Muscle of back (tissue), 11 donors: ENCODE measurements around the gene DCLK1. TPM values are rescaled to one million over a fixed set of nuclear protein-coding genes. Genes with fewer than 3 reads are reported as not detected.

ENCODE experiments used
- DNase-seq, 3 donors: peaks; one replicate each; pipeline versions ENCODE4 v3.0.0 to v3.0.0-alpha.2; 2013
- polyA plus RNA-seq, 10 donors: library from polyadenylated mRNA; unstranded; fragments of 120-200 nt; gene quantifications; one replicate each; pipeline ENCODE4 v1.2.1, GENCODE V29; 2013; ENCODE audit not compliant: insufficient read length in 10 of 10

Gene DCLK1
- polyA plus RNA-seq, 10 donors: 64.3 to 130 (median 82.4) TPM

DNA sequence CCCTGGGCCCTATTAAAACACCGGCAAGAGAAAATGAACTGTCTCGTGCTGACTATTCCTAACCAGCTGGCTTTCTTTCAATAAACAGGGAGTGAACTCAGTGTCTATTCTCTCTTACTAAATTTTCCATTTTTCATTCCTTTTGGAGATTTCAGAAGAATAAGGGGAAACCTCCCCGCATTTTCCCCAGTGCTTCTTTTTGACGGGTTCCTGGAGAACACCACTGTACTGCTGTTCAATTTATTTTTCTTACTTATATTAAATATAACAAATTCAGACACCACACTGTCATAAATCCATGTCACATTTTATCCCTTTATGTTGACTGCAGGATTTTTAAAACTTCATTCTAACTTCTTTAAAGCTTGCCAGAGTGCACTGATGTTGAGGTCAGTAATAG lies 75.8 kb downstream of the DCLK1 start:
- peak in 2 of 3 donors; percentile 38 to 69 for DNase-seq

DNA sequence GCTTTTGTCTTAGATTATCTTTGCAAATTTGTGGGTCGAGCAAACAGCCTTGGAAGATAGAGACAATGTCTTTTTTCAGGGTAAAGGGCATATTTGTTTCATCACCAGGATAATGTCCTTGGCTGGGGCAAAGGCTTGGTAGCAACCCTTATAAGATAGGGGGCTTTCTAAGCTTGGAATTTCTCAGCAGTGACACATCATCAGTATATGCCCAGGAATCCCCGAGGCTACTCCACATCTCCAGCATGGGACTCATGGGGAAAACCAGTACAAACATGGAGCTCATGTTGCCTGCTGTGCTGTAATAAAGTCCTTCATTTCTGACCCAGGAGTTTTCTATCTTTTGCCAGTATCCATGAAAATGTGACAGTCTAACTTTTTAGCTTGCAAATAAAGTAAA lies 77.1 kb downstream of the DCLK1 start:
- no peak for DNase-seq

DNA sequence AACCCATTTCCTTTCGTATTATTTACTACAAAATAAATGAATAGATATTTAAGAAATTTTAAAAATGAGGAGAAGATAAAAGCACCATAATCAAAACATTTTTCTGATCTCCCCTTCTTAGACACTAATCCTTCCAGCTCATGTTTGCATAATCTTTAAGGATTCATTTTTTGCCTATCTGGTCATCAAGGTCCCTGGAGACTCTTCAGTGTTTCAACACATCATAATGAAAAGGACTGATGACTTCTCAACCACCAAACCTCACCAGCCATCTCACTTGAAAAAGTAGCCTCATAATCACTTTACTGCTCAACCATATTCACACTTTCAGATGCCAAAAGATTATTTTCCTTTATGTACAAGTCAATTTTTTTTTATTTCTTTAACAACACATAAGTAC lies 80.1 kb downstream of the DCLK1 start:
- DNase-seq: no peak

DNA sequence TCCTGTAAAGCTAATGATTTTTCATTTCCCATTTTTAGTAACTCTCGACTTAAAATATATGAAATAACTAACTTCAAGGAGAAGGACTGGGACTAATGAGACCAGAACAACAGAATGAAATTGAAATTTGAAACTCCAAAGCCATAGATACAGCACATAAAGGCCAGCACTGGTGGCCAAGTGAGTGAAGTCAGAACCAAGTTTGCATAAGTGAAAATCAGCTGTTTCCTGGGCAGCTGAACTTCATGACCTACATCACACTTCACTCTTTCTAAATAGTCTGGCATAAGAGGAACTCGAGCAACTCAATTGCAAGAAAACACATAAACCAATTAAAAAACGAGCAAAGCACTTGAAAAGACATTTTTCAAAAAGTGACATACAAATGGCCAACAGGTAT lies 84.5 kb downstream of the DCLK1 start:
- no peak for DNase-seq

DNA sequence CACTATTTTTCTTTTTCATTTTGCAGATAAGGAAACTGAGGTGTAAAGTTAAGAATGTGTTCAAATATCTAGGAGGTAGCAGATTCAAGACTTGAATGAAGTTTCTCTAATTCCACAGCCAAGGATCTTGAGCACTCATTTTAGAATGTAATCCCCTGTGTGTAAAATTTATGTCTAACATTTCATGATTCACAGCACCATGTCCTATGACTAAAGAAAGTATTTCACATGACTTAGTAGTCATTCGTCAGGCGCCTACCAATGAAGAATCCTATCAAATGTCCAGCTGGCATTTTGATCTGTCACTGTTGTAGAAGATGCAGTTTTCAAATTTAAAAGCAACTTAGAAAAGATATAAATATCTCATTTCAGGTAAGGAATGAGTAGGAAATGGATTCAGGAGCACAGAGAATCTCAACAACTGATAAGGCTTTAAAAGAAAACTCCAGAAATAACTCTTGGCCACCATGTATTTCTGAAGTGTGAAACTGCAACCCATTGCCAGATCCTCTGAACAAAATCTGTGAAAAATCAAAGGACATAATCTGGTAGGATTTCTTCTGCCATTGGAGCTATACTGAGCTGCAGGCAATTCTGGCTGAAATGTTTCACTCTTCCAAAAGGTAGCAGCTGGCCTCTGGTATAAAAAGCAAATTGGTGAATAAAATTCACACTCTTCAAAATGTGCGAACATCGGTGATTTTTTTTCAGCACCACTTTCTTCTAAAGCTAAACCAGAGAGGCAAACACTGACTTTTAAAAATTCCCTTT lies 92.2 kb downstream of the DCLK1 start:
- no peak for DNase-seq

- no peak for DNase-seq
Measured at GRCh38 chr13:36033035-36033434, 98.1 kb downstream of the DCLK1 start.

- no peak for DNase-seq
Measured at GRCh38 chr13:36031490-36031889, 99.7 kb downstream of the DCLK1 start.

DNA sequence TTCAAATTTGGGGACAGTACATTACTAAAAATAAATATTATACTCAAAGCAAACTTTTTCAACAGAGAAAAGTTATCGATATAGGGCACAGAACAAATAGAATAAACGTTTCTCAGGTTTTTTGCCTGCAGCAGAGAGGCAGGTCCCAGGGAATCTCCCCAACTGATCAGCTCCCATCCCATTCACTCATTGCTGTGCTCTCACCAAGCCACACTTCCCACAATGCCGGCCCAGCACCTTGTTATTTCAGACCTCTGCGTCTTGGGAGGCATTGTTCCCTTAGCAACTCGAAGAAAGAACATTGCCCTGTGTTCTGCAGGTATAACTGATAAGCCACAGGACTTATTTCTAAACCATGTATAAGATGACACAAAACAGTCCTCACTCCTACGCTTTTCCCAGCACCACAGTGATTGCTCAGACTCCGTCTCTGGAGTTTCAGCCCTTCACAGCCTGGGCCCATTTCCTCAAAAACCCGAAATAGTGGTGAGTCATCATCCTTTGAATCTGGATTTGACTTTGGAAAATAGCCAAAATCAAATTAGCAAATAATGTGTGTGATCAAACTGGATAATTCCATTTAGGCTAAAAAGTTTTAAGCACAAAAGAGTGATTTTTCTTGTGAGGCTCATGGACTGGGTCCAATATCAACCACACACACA lies 100.4 kb downstream of the DCLK1 start:
- peak; percentile 42 to 69 (median 63) for DNase-seq

DNA sequence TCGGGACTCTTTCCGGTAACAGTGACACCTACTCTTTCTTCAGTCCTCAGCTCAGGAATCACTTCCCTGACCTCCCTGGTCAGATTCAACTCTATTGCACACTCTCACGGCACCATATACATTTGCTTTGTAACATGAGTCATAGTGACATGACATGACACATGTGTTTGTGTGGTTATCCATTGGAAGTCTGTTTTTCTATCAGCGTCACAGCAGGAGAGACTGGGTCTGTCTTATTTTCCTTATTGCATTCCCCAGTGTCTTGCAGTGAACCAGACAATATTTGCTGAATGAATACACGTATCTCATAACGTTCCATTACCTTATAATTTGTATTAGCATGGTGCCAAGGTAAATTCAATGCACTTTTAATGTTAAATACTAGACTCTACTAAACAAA lies 102.0 kb downstream of the DCLK1 start:
- DNase-seq: peak in 1 of 3 donors; percentile 36

DNA sequence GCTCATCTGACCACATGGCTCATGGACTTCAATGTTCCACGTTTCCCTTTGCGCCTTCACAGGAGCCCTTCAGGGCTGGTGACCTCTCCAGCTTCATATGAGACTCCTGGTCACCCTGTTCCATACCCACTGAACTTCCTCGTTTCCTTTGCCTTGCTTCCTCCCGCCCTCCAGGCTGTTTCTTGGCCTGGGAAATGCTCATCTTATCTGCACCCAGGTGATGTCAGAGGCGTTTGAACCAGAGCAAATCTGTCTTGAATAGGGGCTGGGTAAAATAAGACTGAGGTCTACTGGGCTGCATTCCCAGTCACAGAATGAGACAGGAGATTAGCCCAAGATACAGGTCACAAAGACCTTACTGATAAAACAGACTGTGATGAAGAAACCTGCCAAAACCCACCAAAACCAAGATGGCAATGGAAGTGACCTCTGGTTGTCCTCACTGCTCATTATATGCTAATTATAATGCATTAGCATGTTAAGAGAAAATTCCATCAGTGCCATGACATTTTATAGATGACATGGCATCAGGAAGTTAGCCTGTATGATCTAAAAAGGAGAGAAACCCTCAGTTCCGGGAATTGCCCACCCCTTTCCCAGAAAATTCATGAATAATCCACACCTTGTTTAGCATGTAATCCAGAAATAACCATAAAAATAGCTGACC lies 102.7 kb downstream of the DCLK1 start:
- DNase-seq: no peak

DNA sequence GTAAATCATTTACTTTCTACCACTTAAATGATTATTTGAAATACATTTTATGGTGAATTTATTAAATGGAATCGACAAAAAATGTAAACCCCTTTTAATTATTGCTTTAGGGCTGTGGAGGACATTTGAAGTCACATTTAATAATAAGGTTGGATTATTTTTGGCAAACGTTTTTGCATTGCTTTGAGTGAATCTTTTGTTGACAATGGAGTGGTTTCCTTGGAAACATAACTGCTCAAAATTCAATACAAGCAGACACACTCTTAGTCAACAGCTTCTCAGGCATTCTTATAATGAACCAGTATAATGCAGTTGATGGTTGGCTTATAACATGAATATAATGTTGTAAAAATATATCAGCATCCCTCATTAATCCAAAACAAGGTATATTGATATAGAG lies 104.7 kb downstream of the DCLK1 start:
- DNase-seq: peak in 2 of 3 donors; percentile 24 to 55

DNA sequence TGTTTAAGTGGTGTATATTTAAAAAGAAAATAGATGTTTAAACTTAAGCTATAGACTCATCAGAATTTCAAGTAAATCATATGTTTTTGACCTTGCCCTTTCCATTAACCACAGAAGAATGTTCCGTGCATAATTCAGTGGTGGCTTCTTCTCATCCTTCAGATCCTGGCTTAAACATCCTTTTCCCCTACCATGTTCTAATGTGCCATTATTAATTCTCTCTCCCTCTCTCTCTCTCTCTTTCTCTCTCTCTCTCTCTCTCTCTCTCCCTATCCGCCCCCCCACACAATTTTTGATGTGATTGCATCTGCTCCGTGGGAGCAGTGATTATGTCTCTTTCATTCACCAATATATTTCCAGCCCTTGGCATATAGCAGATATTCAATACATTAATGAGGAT lies 116.4 kb downstream of the DCLK1 start:
- no peak for DNase-seq

DNA sequence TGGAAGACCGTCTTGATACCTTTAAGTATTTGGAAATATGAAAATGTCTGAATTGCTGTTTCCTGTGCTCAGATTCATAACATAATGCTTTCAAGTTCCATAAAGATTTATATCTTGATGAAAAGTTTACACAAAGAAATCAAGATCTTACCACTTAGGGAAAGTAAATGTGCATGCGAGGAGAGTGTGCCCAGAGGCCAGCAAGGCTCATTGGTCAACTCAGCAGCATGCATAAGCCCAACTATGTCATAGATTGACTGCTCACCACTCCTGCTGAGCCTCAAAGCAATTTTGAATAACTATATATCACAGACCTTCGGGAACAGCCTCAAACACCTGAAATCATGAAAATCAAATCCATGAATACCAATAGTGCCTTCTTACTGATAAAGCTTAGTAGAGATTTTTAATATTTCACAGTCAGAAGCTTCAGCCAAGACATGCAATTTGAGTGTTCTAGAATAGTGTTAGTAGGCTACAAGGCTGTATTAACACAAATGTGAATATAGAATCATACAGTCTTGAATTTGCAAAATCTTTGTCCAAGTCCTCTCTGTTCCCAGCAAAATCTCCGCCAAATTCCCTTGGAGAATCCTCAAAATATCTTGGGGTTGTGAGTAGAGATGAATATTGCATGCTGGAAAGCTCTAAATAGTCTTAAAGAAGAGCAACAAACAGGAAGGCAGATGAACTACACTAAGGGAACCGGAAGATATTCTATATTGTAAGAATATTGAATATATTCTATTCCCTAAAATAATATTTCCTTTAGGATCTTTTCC lies 124.1 kb downstream of the DCLK1 start:
- peak in 1 of 3 donors; percentile 50 for DNase-seq

DNA sequence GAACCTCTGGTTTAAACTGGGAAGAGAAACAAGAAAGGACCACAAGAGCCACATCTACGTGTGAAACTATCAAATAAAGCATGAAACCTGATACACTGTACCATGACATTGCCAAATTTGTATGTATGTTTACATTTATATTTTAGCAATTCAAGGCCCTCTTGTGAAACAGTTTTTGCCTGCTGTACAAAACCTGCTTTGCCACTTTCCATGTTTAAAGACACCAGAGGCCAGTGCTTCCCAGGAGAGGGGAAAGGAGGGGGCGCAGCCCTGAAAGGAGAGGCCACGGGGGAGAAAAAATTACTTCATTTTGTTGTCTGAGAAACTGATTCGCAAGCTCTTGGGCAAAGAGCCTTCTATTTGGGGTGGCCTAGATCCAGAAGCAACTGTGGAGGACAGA lies 124.8 kb downstream of the DCLK1 start:
- no peak for DNase-seq

DNA sequence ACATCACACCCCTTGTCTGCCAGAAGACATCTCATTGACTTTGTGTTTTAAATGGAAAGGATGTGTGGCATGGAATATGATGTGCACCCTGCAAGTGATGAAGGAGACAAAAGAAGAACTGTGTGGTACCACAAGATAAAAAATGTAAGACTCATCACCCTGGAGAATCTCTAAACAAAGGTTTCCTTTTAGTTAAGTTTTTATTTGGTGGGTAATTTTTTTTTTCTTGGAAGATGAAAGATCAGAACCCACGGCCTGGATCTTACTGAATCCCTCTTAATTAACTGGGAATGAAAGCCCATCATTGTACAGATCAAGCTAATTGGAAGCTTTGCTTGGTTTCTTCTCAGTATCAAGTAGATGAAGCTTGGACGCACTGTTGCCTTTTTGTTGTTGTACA lies 129.6 kb downstream of the DCLK1 start:
- DNase-seq: no peak

- DNase-seq: no peak
Measured at GRCh38 chr13:36000028-36000427, 131.2 kb downstream of the DCLK1 start.

- DNase-seq: no peak
Measured at GRCh38 chr13:35996360-35996759, 134.8 kb downstream of the DCLK1 start.

GRCh38 chr13:35995136-35995535 lies 136.0 kb downstream of the DCLK1 start:
- no peak for DNase-seq

DNA sequence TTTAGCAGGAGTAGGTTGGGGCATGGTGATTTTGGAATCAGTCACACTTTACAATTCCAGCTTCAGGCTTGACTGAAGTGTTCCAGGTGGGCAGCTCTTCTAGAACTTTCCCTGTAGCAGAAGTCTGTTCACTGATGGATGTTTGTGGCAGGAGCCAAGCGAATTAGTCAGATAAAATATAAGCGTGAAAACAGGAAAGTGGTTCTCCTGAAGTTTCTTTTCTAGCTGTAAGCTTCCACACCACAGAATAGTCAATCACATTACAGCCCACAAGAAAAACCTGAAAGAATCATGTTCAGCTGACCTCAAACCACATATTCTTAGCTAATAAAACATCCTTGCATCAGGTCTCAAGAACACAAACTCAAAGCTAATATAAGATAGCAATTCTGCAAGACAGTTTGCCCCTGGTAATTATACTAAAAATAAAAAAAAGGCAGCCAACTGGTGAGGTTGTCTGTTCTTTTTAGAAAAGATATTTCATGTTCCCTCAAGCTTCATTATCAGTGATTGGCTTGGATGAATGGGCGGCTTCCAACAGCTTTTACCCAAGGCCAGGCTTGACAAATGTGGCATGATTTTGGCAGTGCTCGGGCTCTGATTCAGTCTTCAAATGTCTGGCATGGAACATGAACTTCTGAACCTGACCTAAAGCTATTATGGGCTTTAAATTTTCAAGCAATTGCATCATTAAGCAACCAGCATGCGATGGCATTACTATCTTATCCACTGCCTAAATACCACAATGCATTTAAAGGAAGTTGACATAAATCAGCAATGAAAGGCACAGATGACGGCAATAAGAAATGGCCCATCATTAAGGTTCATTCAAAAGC lies 136.8 kb downstream of the DCLK1 start:
- DNase-seq: peak in 2 of 3 donors; percentile 33 to 81

DNA sequence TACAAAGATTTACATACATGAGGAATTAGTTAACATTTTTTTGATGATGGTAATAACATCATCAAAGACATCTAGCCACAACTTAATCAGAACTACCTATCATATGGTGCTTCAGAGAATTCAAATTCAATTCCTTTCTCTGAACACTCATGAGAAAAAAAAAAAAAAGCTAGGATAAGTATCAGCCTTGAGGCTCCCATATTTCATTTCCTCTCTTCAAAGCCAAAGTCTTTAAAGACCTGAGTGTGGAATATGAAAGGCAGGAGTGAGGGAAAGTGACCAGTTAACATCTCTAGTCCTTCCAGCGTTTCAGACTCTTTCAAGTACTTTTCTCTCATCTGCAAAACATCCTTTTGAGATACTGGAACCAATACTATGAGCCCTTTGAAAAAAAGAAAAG lies 137.5 kb downstream of the DCLK1 start:
- DNase-seq: no peak

GRCh38 chr13:35992964-35993363 lies 138.2 kb downstream of the DCLK1 start:
- no peak for DNase-seq
